ENCODE measurements around the gene LGR4. TPM values are rescaled to one million over a fixed set of nuclear protein-coding genes. Genes with fewer than 3 reads are reported as not detected.

The LGR4 gene
- total RNA-seq, 2 donors from 2014 or later, result 31.1 to 40.6 TPM

GRCh38 chr11:27358296-27358695 lies 114.3 kb downstream of the LGR4 start:
- no peaks in the 10 kb centered on the region for H3K27me3 ChIP-seq
- no peak for DNase-seq (ENCODE audit: low spot score)
- no peak overlapping the region for H3K4me3 ChIP-seq
- H3K36me3 ChIP-seq, result no peaks in the 10 kb centered on the region
- H3K9me3 ChIP-seq, result no peaks in the 10 kb centered on the region
- no peak overlapping the region for H3K27ac ChIP-seq
- TF ChIP-seq CTCF (IDR thresholded peaks at IDR 0.05), result no peak
- H3K4me1 ChIP-seq, result peaks cover 0 to 10% of the 10 kb centered on the region in 2 donors

GRCh38 chr11:27357250-27357649 lies 115.3 kb downstream of the LGR4 start:
- H3K4me1 ChIP-seq, result peaks cover 0 to 3% of the 10 kb centered on the region in 2 donors
- TF ChIP-seq CTCF (IDR thresholded peaks at IDR 0.05), result no peak
- no peak overlapping the region for H3K4me3 ChIP-seq
- no peak for DNase-seq (ENCODE audit: low spot score)
- H3K27ac ChIP-seq, result no peak overlapping the region
- H3K36me3 ChIP-seq, result no peaks in the 10 kb centered on the region
- no peaks in the 10 kb centered on the region for H3K9me3 ChIP-seq
- H3K27me3 ChIP-seq, result no peaks in the 10 kb centered on the region

- Histone ChIP-seq H3K27me3 (no peaks in the 10 kb centered on the region), H3K9me3 (no peaks in the 10 kb centered on the region), H3K36me3 (no peaks in the 10 kb centered on the region), H3K4me3 (no peak overlapping the region), H3K4me1 (no peaks in the 10 kb centered on the region), H3K27ac (no peak overlapping the region)
- TF ChIP-seq CTCF (IDR thresholded peaks at IDR 0.05), result no peak
- no peak for DNase-seq (ENCODE audit: low spot score)
Observed at GRCh38 chr11:27356624-27357222, 115.9 kb downstream of the LGR4 start.

GRCh38 chr11:27355575-27356104 lies 117.0 kb downstream of the LGR4 start:
- H3K4me1 ChIP-seq, result peaks cover 0 to 3% of the 10 kb centered on the region in 2 donors
- H3K9me3 ChIP-seq, result no peaks in the 10 kb centered on the region
- H3K4me3 ChIP-seq, result no peak overlapping the region
- H3K36me3 ChIP-seq, result no peaks in the 10 kb centered on the region
- H3K27me3 ChIP-seq, result no peaks in the 10 kb centered on the region
- no peak for DNase-seq (ENCODE audit: low spot score)
- no peak for TF ChIP-seq CTCF (IDR thresholded peaks at IDR 0.05)
- no peak overlapping the region for H3K27ac ChIP-seq

GRCh38 chr11:27354359-27354965 lies 118.1 kb downstream of the LGR4 start:
- H3K36me3 ChIP-seq, result no peaks in the 10 kb centered on the region
- peaks cover 0 to 9% of the 10 kb centered on the region in 2 donors for H3K4me1 ChIP-seq
- TF ChIP-seq CTCF (IDR thresholded peaks at IDR 0.05), result no peak
- no peak overlapping the region for H3K27ac ChIP-seq
- H3K27me3 ChIP-seq, result no peaks in the 10 kb centered on the region
- no peaks in the 10 kb centered on the region for H3K9me3 ChIP-seq
- H3K4me3 ChIP-seq, result no peak overlapping the region
- DNase-seq (ENCODE audit: low spot score), result no peak
